ENCODE measurements around the gene PDIA5. TPM values are rescaled to one million over a fixed set of nuclear protein-coding genes. Genes with fewer than 3 reads are reported as not detected.
A peak's percentile ranks its signal among the peaks of the same experiment; 100 is the strongest.

The PDIA5 gene
- total and polyA plus RNA-seq, 4 donors, result 36.8 to 94.6 (median 63.3) TPM

GRCh38 chr3:123067689-123068600 is 1.1 kb downstream of the PDIA5 start:
- H3K4me3 ChIP-seq (ENCODE audit: low read depth in 1 of 3, low read length in 3 of 3), result peak overlapping the region; percentile 68 to 94 (median 87)
- peak; percentile 50 for DNase-seq (ENCODE audit: low spot score)
- peak overlapping the region; percentile 73 to 82 for H3K9ac ChIP-seq (ENCODE audit: low read depth in 1 of 2, low read length in 2 of 2)
- H3K9me3 ChIP-seq (ENCODE audit: control insufficient read depth in 4 of 4, low read length in 3 of 4), result no peaks in the 10 kb centered on the region
- H3K4me1 ChIP-seq (ENCODE audit: control insufficient read depth in 4 of 4, insufficient read depth in 4 of 4, low read length in 3 of 4), result peaks cover 8 to 49% (median 36%) of the 10 kb centered on the region in 4 donors
- no peaks in the 10 kb centered on the region for H3K36me3 ChIP-seq (ENCODE audit: control insufficient read depth in 4 of 4, insufficient read depth in 3 of 4, low read depth in 1 of 4, low read length in 3 of 4)
- H3K27ac ChIP-seq (ENCODE audit: low read depth in 1 of 2, low read length in 2 of 2), result peak overlapping the region; percentile 93 to 95
- no peaks in the 10 kb centered on the region for H3K27me3 ChIP-seq (ENCODE audit: control insufficient read depth in 4 of 4, insufficient read depth in 4 of 4, low read length in 3 of 4)
- 9% methylated on average over 24 of the region's 24 CpGs for WGBS
- TF ChIP-seq RXRA (IDR thresholded peaks at IDR 0.05) (no peak), REST (IDR thresholded peaks at IDR 0.05) (peak; percentile 59), FOXA2 (IDR thresholded peaks at IDR 0.05) (no peak), MAX (IDR thresholded peaks at IDR 0.05) (peak; percentile 49), ZBTB33 (IDR thresholded peaks at IDR 0.05) (no peak), TAF1 (conservative IDR thresholded peaks at IDR 0.05) (peak; percentile 88), HNF4A (conservative IDR thresholded peaks at IDR 0.05) (no peak), YY1 (IDR thresholded peaks at IDR 0.05) (peak; percentile 76), EGR1 (IDR thresholded peaks at IDR 0.05; ENCODE audit: low read depth in 2 of 2) (peak in 1 of 2 donors; percentile 32)

- no peak for DNase-seq (ENCODE audit: low spot score)
- no peaks in the 10 kb centered on the region for H3K27me3 ChIP-seq (ENCODE audit: control insufficient read depth in 4 of 4, insufficient read depth in 4 of 4, low read length in 3 of 4)
- H3K9ac ChIP-seq (ENCODE audit: low read depth in 1 of 2, low read length in 2 of 2), result peak overlapping the region in 1 of 2 donors; percentile 73
- peak overlapping the region; percentile 68 to 94 (median 87) for H3K4me3 ChIP-seq (ENCODE audit: low read depth in 1 of 3, low read length in 3 of 3)
- WGBS, result 26% methylated on average over 12 of the region's 12 CpGs
- H3K27ac ChIP-seq (ENCODE audit: low read depth in 1 of 2, low read length in 2 of 2), result peak overlapping the region; percentile 93 to 95
- H3K9me3 ChIP-seq (ENCODE audit: control insufficient read depth in 4 of 4, low read length in 3 of 4), result no peaks in the 10 kb centered on the region
- no peaks in the 10 kb centered on the region for H3K36me3 ChIP-seq (ENCODE audit: control insufficient read depth in 4 of 4, insufficient read depth in 3 of 4, low read depth in 1 of 4, low read length in 3 of 4)
- peaks cover 8 to 57% (median 40%) of the 10 kb centered on the region in 4 donors for H3K4me1 ChIP-seq (ENCODE audit: control insufficient read depth in 4 of 4, insufficient read depth in 4 of 4, low read length in 3 of 4)
- peak; percentile 78 for TF ChIP-seq FOXA2 (IDR thresholded peaks at IDR 0.05)
- TF ChIP-seq YY1 (IDR thresholded peaks at IDR 0.05), result peak; percentile 33
- TF ChIP-seq GABPA (IDR thresholded peaks at IDR 0.05 in 1 of 2, conservative IDR thresholded peaks at IDR 0.05 in 1 of 2), result no peak
- peak; percentile 84 for TF ChIP-seq SP1 (IDR thresholded peaks at IDR 0.05)
- peak; percentile 57 for TF ChIP-seq ATF3 (IDR thresholded peaks at IDR 0.05)
- peak; percentile 90 for TF ChIP-seq REST (IDR thresholded peaks at IDR 0.05)
- TF ChIP-seq RAD21 (IDR thresholded peaks at IDR 0.05), result peak; percentile 33 to 37
- no peak for TF ChIP-seq TAF1 (conservative IDR thresholded peaks at IDR 0.05)
- TF ChIP-seq ZBTB33 (IDR thresholded peaks at IDR 0.05), result peak; percentile 78
- no peak for TF ChIP-seq NR2F2 (IDR thresholded peaks at IDR 0.05)
Observed at GRCh38 chr3:123068601-123069381, 2.0 kb downstream of the PDIA5 start.
